Endothelial cell of umbilical vein (primary cell): ENCODE data around the gene GRB14. TPM values are rescaled to one million over a fixed set of nuclear protein-coding genes. Genes with fewer than 3 reads are reported as not detected.

Experiments
- BruUV-seq: library from RNA; stranded (reverse); fragments of 400-500 nt; replicated peaks from 2 replicates; lab custom pipeline; 2021; lab: Mats Ljungman, UMichigan
- CTCF ChIA-PET: fragments of 300-600, 350-600 bp; sonication (Branson Sonifier 250); formaldehyde crosslinking; loops from one replicate; lab custom pipeline; 2021; ENCODE audit warnings: antibody characterized with exemption, inconsistent platforms; lab: Charles Lee
- POLR2A ChIA-PET: fragments of 300-600, 350-600 bp; sonication (Branson Sonifier 250); formaldehyde crosslinking; loops from one replicate; lab custom pipeline; 2021; ENCODE audit warnings: antibody characterized with exemption, inconsistent platforms; lab: Charles Lee
- DNase-seq: peaks from one replicate; pipeline ENCODE4 v3.0.0-alpha.2; 2011; ENCODE audit warnings: low read depth, low spot score
- FAIRE-seq: peaks from 2 replicates; lab custom pipeline; 2011; peaks lifted over from hg19 to GRCh38; lab: Jason Lieb, UNC
- H2AFZ ChIP-seq: 2 replicates; pipeline ENCODE4 v1.6.0; 2012; ENCODE audit warnings: low read depth, low read length, control low read depth, inconsistent platforms
- H3K27ac ChIP-seq: 2 replicates; pipeline ENCODE4 v1.5.1; 2011; ENCODE audit warnings: low read depth, mild to moderate bottlenecking, control low read depth, low read length, moderate library complexity; ENCODE audit not compliant: insufficient read depth
- H3K27me3 ChIP-seq, 2 experiments: 2 replicates each; pipeline versions ENCODE4 v1.6.0 to v1.6.1; 2011; ENCODE audit warnings: low read length in 2 of 2, mixed read lengths in 1 of 2; ENCODE audit not compliant: control insufficient read depth in 2 of 2, insufficient read depth in 2 of 2
- H3K36me3 ChIP-seq, 2 experiments: 2 replicates in 1 of 2; 3 replicates in 1 of 2; pipeline ENCODE4 v1.5.1; 2011; ENCODE audit warnings: low read length in 2 of 2, mild to moderate bottlenecking in 1 of 2, moderate library complexity in 1 of 2; ENCODE audit not compliant: control insufficient read depth in 2 of 2, insufficient read depth in 2 of 2; ENCODE audit errors: extremely low read depth in 1 of 2
- H3K4me1 ChIP-seq: 3 replicates; pipeline ENCODE4 v1.5.1; 2011; ENCODE audit warnings: mild to moderate bottlenecking, low read length; ENCODE audit not compliant: control insufficient read depth, insufficient read depth; ENCODE audit errors: extremely low read depth
- H3K4me2 ChIP-seq: 2 replicates; pipeline ENCODE4 v1.6.1; 2011; ENCODE audit warnings: low read length, control low read depth, mixed read lengths; ENCODE audit not compliant: insufficient read depth
- H3K4me3 ChIP-seq, 3 experiments: fragments of 200-600 bp in 1 of 3; sonication (generic), shearing (Covaris generic) in 1 of 3; replicated peaks in 1 of 3; 2 replicates each; pipeline ENCODE4 v1.5.1; 2011 to 2016; ENCODE audit warnings: control low read depth in 3 of 3, low read length in 3 of 3, mild to moderate bottlenecking in 2 of 3, inconsistent platforms in 1 of 3, low read depth in 1 of 3, moderate library complexity in 1 of 3; ENCODE audit not compliant: insufficient read depth in 1 of 3
- H3K79me2 ChIP-seq: 2 replicates; pipeline ENCODE4 v1.6.0; 2012; ENCODE audit warnings: low read length, inconsistent platforms; ENCODE audit not compliant: control insufficient read depth, insufficient read depth
- H3K9ac ChIP-seq: replicated peaks from 2 replicates; pipeline ENCODE3; 2011; ENCODE audit warnings: low read length, control low read depth; ENCODE audit not compliant: insufficient read depth; ENCODE audit errors: extremely low read depth
- H3K9me1 ChIP-seq: replicated peaks from 3 replicates; pipeline ENCODE4 v1.6.0; 2011; ENCODE audit warnings: mild to moderate bottlenecking, low read length; ENCODE audit not compliant: control insufficient read depth, insufficient read depth; ENCODE audit errors: extremely low read depth
- H3K9me3 ChIP-seq: replicated peaks from 2 replicates; pipeline ENCODE4 v1.5.1; 2012; ENCODE audit warnings: low read length, inconsistent platforms; ENCODE audit not compliant: control insufficient read depth, insufficient read depth
- H4K20me1 ChIP-seq: replicated peaks from 2 replicates; pipeline ENCODE3; 2011; ENCODE audit warnings: mild to moderate bottlenecking, low read length; ENCODE audit not compliant: control insufficient read depth, insufficient read depth; ENCODE audit errors: extremely low read depth
- CTCF ChIP-seq, 2 donors: IDR thresholded peaks; 1 replicate in 1 of 2; 2 replicates in 1 of 2; pipeline ENCODE4 v1.5.1; 2011; ENCODE audit warnings: low read length in 2 of 2, mild to moderate bottlenecking in 2 of 2, moderate library complexity in 2 of 2, control low read depth in 1 of 2, inconsistent platforms in 1 of 2, low read depth in 1 of 2; ENCODE audit not compliant: insufficient read depth in 1 of 2; ENCODE audit errors: extremely low read depth in 1 of 2
- EZH2 ChIP-seq: IDR thresholded peaks from 2 replicates; pipeline ENCODE4 v1.6.1; 2012; ENCODE audit warnings: borderline replicate concordance, low read depth, mild to moderate bottlenecking, moderate library complexity, low read length, inconsistent platforms; ENCODE audit not compliant: severe bottlenecking
- FOS ChIP-seq: IDR thresholded peaks from 2 replicates; pipeline ENCODE4 v1.6.1; 2011; ENCODE audit warnings: mild to moderate bottlenecking, low read length, moderate library complexity, borderline replicate concordance; ENCODE audit not compliant: insufficient read depth
- GATA2 ChIP-seq: IDR thresholded peaks from 2 replicates; pipeline ENCODE4 v1.7.0; 2011; ENCODE audit warnings: low read depth, mild to moderate bottlenecking, moderate library complexity, mixed read lengths, low read length; ENCODE audit not compliant: insufficient read length, insufficient read depth
- JUN ChIP-seq: IDR thresholded peaks from 2 replicates; pipeline ENCODE4 v1.6.1; 2011; ENCODE audit warnings: borderline replicate concordance, low read depth; ENCODE audit not compliant: insufficient read length, insufficient read depth
- MAX ChIP-seq: IDR thresholded peaks from 2 replicates; pipeline ENCODE4 v1.6.1; 2011; ENCODE audit not compliant: insufficient read depth, insufficient read length
- MYC ChIP-seq: IDR thresholded peaks from one replicate; pipeline ENCODE4 v1.6.1; 2011; ENCODE audit warnings: mild to moderate bottlenecking, low read depth, low read length
- POLR2A ChIP-seq: IDR thresholded peaks from 2 replicates; pipeline ENCODE4 v1.6.1; 2012; ENCODE audit warnings: low read depth, mild to moderate bottlenecking, control low read depth, low read length
- POLR2AphosphoS5 ChIP-seq: IDR thresholded peaks from 2 replicates; pipeline ENCODE4 v1.6.1; 2012; ENCODE audit warnings: low read depth, mild to moderate bottlenecking, control low read depth, low read length, moderate library complexity; ENCODE audit not compliant: insufficient read depth
- dilution Hi-C: fragments of 300-500 bp; cut with MboI; formaldehyde crosslinking; loops from one replicate; pipeline ENCODE4 v1.15.0; 2019; ENCODE audit warnings: low sequenced_read_pairs; ENCODE audit not compliant: extremely low pct_ligation_motif_present
- intact Hi-C: fragments of 100-400 bp; cut with micrococcal nuclease; formaldehyde crosslinking; loops from one replicate; pipeline ENCODE4 v1.10.0; 2022
- polyA plus RNA-seq, 4 experiments: library from polyadenylated mRNA; depleted of rRNA in 3 of 4; stranded (reverse) in 3 of 4; unstranded in 1 of 4; fragments of >200 nt; gene quantifications; 2 replicates each; pipeline versions ENCODE4 v1.2.1 to v1.2.3, GENCODE V29; 2011 to 2012; ENCODE audit warnings: missing spikeins in 1 of 4
- total RNA-seq: library from RNA; stranded (reverse); gene quantifications from 2 replicates; pipeline ENCODE4 v1.2.3, GENCODE V29; 2021

The GRB14 gene
- total and polyA plus RNA-seq, 2 donors (not counting 3 experiments of a cell fraction or from before 2014, with no cell fraction given): 3.0 to 10.3 TPM

- no peak for TF ChIP-seq POLR2AphosphoS5
- no peak for TF ChIP-seq EZH2
- no peak for TF ChIP-seq MAX
- no peak for TF ChIP-seq MYC
- no peak for TF ChIP-seq POLR2A
- no peak for TF ChIP-seq FOS
- no peak for TF ChIP-seq JUN
- no peak for TF ChIP-seq CTCF (IDR thresholded peaks at IDR 0.05; ENCODE audit: extremely low read depth in 1 of 2, insufficient read depth in 1 of 2, low read depth in 1 of 2, low read length in 2 of 2)
- TF ChIP-seq GATA2: no peak
- intact Hi-C loops (no loop called here), dilution Hi-C loops (no loop called here)
- Histone ChIP-seq H3K79me2 (peaks cover 12% of the 10 kb centered on the region), H3K4me3 (no peak overlapping the region), H3K4me1 (no peaks in the 10 kb centered on the region), H3K9me3 (no peaks in the 10 kb centered on the region), H3K4me2 (no peak overlapping the region), H3K27ac (no peak overlapping the region), H3K36me3 (no peaks in the 10 kb centered on the region), H4K20me1 (no peaks in the 10 kb centered on the region), H3K27me3 (no peaks in the 10 kb centered on the region), H2AFZ (no peak overlapping the region), H3K9ac (no peak overlapping the region), H3K9me1 (no peaks in the 10 kb centered on the region)
- DNase-seq (no peak), FAIRE-seq (no peak)
- ChIA-PET POLR2A (no interaction called here), CTCF (interaction anchor here (0.8 to 1.8 kb wide), 2 partner anchors 10 to 50 kb away, joined by 4 to 6 read pairs; no protein-coding TSS in a partner anchor)
- no TSS peak for BruUV-seq
Measured at GRCh38 chr2:164609790-164610189, 11.5 kb downstream of the GRB14 start.
